Kidney capillary endothelial cell (primary cell): ENCODE measurements around the gene NUBPL.
"Not testable (repeated sequence)": the region's sequence is repeated elsewhere in the genome, so short reads cannot be mapped to it uniquely, and the experiment has no call there.

ENCODE experiments used
- DNase-seq: peaks from one replicate; pipeline ENCODE4 v3.0.0-alpha.2; 2018; ENCODE audit warnings: low spot score

The NUBPL gene

GRCh38 chr14:31746326-31746725 lies 185.1 kb downstream of the NUBPL start:
- no peak for DNase-seq

GRCh38 chr14:31749275-31749674 lies 188.1 kb downstream of the NUBPL start:
- DNase-seq: no peak

- DNase-seq: not testable (repeated sequence)
Measured at GRCh38 chr14:31751047-31751446, 189.8 kb downstream of the NUBPL start.

- DNase-seq: no peak
Measured at GRCh38 chr14:31752867-31753661, 191.9 kb downstream of the NUBPL start.

GRCh38 chr14:31758941-31759340 lies 197.7 kb downstream of the NUBPL start:
- DNase-seq: no peak

GRCh38 chr14:31760277-31760676 lies 199.1 kb downstream of the NUBPL start:
- no peak for DNase-seq

- no peak for DNase-seq
Measured at GRCh38 chr14:31761325-31761724, 200.1 kb downstream of the NUBPL start.

- DNase-seq: no peak
Measured at GRCh38 chr14:31763041-31763440, 201.8 kb downstream of the NUBPL start.

GRCh38 chr14:31766315-31766892 lies 205.2 kb downstream of the NUBPL start:
- no peak for DNase-seq

- no peak for DNase-seq
Measured at GRCh38 chr14:31768355-31768754, 207.2 kb downstream of the NUBPL start.

GRCh38 chr14:31770271-31770670 lies 209.1 kb downstream of the NUBPL start:
- DNase-seq: peak; percentile 13

GRCh38 chr14:31774567-31774966 lies 213.4 kb downstream of the NUBPL start:
- DNase-seq: no peak

- no peak for DNase-seq
Measured at GRCh38 chr14:31777312-31777711, 216.1 kb downstream of the NUBPL start.

GRCh38 chr14:31781578-31781977 lies 220.4 kb downstream of the NUBPL start:
- peak; percentile 4 for DNase-seq

- DNase-seq: no peak
Measured at GRCh38 chr14:31785574-31785973, 224.4 kb downstream of the NUBPL start.

- DNase-seq: no peak
Measured at GRCh38 chr14:31787377-31787776, 226.2 kb downstream of the NUBPL start.

GRCh38 chr14:31788340-31788739 lies 227.1 kb downstream of the NUBPL start:
- DNase-seq: no peak

GRCh38 chr14:31792726-31793125 lies 231.5 kb downstream of the NUBPL start:
- no peak for DNase-seq

- DNase-seq: not testable (repeated sequence)
Measured at GRCh38 chr14:31797946-31798345, 236.7 kb downstream of the NUBPL start.

- no peak for DNase-seq
Measured at GRCh38 chr14:31802838-31803237, 241.6 kb downstream of the NUBPL start.

- DNase-seq: no peak
Measured at GRCh38 chr14:31806249-31806648, 245.0 kb downstream of the NUBPL start.

- DNase-seq: not testable (repeated sequence)
Measured at GRCh38 chr14:31811693-31812628, 250.8 kb downstream of the NUBPL start.
